Spinal cord (tissue), 10 donors: Measurements from ENCODE around the gene PSMA8. TPM values are rescaled to one million over a fixed set of nuclear protein-coding genes. Genes with fewer than 3 reads are reported as not detected.
A peak's percentile ranks its signal among the peaks of the same experiment; 100 is the strongest.

ENCODE experiments used
- DNase-seq, 6 donors: peaks; one replicate each; pipeline versions ENCODE4 v3.0.0 to v3.0.0-alpha.2; 2013 to 2015; ENCODE audit warnings: low spot score in 6 of 6, low read depth in 4 of 6
- H3K27ac ChIP-seq: one replicate; pipeline ENCODE4 v1.5.1; 2013; ENCODE audit warnings: low read depth, low read length, control low read depth
- H3K27me3 ChIP-seq: one replicate; pipeline ENCODE4 v1.6.1; 2013; ENCODE audit warnings: low read length; ENCODE audit not compliant: control insufficient read depth, insufficient read depth
- H3K36me3 ChIP-seq: one replicate; pipeline ENCODE4 v1.6.1; 2013; ENCODE audit warnings: low read length; ENCODE audit not compliant: control insufficient read depth, insufficient read depth
- H3K4me1 ChIP-seq: one replicate; pipeline ENCODE4 v1.6.1; 2013; ENCODE audit warnings: low read length; ENCODE audit not compliant: control insufficient read depth, insufficient read depth
- H3K4me3 ChIP-seq: one replicate; pipeline ENCODE4 v1.5.1; 2013; ENCODE audit warnings: low read depth, low read length, control low read depth
- H3K9me3 ChIP-seq: one replicate; pipeline ENCODE4 v1.6.1; 2013; ENCODE audit warnings: low read length; ENCODE audit not compliant: control insufficient read depth, insufficient read depth
- WGBS: methylation state at CpG from one replicate; pipeline ENCODE4 v1.1.5; 2013; ENCODE audit warnings: missing lambda C conversion rate; ENCODE audit not compliant: insufficient coverage; 5-methylcytosine and 5-hydroxymethylcytosine counted together
- long read RNA-seq, 4 donors: transcript quantifications; one replicate each; lab custom pipeline, GENCODE V29; 2026
- polyA plus RNA-seq, 2 donors: library from polyadenylated mRNA; unstranded; fragments of 120-200 nt; gene quantifications; one replicate each; pipeline ENCODE4 v1.2.1, GENCODE V29; 2013; ENCODE audit not compliant: insufficient read length in 2 of 2
- total RNA-seq, 2 donors: library from RNA; depleted of rRNA in 1 of 2; stranded (reverse); fragments of 120-200 nt in 1 of 2; fragments of >200 nt in 1 of 2; gene quantifications; one replicate each; pipeline versions ENCODE4 v1.2.3 to v1.2.4, GENCODE V29; 2013 to 2014
- donor health status: healthy.

PSMA8 gene
- total RNA-seq: under 1 TPM in 1 of 2 donors, not detected in 1; 0.20 TPM
- polyA plus RNA-seq: under 1 TPM; 0.21 TPM
- long read RNA-seq, donor 1: 0 reads
- long read RNA-seq, donor 2: 0 reads
- long read RNA-seq, donor 3: 0 reads
- long read RNA-seq, donor 4: 0 reads

GRCh38 chr18:26133652-26134051 is at the start of gene PSMA8:
TSS of gene PSMA8 (plus strand) at chr18:26133869. CDS start at chr18:26133966, 97 bp downstream.
- Histone ChIP-seq H3K4me3 (no peak within 1 kb of the TSS), H3K27ac (no peak within 1 kb of the TSS), H3K27me3 (no peaks in the 10 kb centered on the region), H3K4me1 (no peaks in the 10 kb centered on the region), H3K36me3 (no peaks in the 10 kb centered on the region), H3K9me3 (no peaks in the 10 kb centered on the region)
- 70% methylated on average over 31 of the region's 31 CpGs for WGBS
- DNase-seq: peak in 1 of 6 donors; percentile 1

GRCh38 chr18:26085056-26085455 is 48.6 kb upstream of the PSMA8 start:
- no peak overlapping the region for H3K4me3 ChIP-seq
- no peaks in the 10 kb centered on the region for H3K4me1 ChIP-seq
- no peak overlapping the region for H3K27ac ChIP-seq
- H3K9me3 ChIP-seq: no peaks in the 10 kb centered on the region
- no peaks in the 10 kb centered on the region for H3K27me3 ChIP-seq
- DNase-seq: no peak
- peaks cover 4% of the 10 kb centered on the region for H3K36me3 ChIP-seq
- WGBS: 77% methylated on average over 3 of the region's 5 CpGs

- Histone ChIP-seq H3K27ac (no peak overlapping the region), H3K4me3 (no peak overlapping the region), H3K27me3 (no peaks in the 10 kb centered on the region), H3K36me3 (no peaks in the 10 kb centered on the region), H3K9me3 (no peaks in the 10 kb centered on the region), H3K4me1 (peaks cover 4% of the 10 kb centered on the region)
- DNase-seq: no peak
- WGBS: no CpG with 5 or more reads among the region's 6 CpGs
Observed at GRCh38 chr18:26086959-26087358, 46.7 kb upstream of the PSMA8 start.

- no peak overlapping the region for H3K27ac ChIP-seq
- no peaks in the 10 kb centered on the region for H3K36me3 ChIP-seq
- DNase-seq: no peak
- H3K9me3 ChIP-seq: no peaks in the 10 kb centered on the region
- H3K4me1 ChIP-seq: peaks cover 4% of the 10 kb centered on the region
- peak overlapping the region; percentile 99 for H3K4me3 ChIP-seq
- 60% methylated on average over 1 of the region's 3 CpGs for WGBS
- H3K27me3 ChIP-seq: no peaks in the 10 kb centered on the region
Observed at GRCh38 chr18:26088487-26088886, 45.2 kb upstream of the PSMA8 start.

- Histone ChIP-seq H3K27me3 (no peaks in the 10 kb centered on the region), H3K4me1 (peaks cover 4% of the 10 kb centered on the region), H3K36me3 (no peaks in the 10 kb centered on the region), H3K4me3 (peak overlapping the region; percentile 99), H3K27ac (peak overlapping the region; percentile 99), H3K9me3 (no peaks in the 10 kb centered on the region)
- DNase-seq: peak; percentile 15 to 56 (median 26)
- WGBS: 0% methylated on average over 29 of the region's 35 CpGs
Observed at GRCh38 chr18:26089293-26090129, 44.2 kb upstream of the PSMA8 start.

GRCh38 chr18:26090130-26091046 is 43.3 kb upstream of the PSMA8 start, which contains the start of gene SS18:
TSS of gene SS18 (minus strand) at chr18:26090613. CDS start at chr18:26090569, 44 bp downstream.
- H3K4me3 ChIP-seq: peak within 1 kb of the TSS; percentile 99
- peak; percentile 81 to 97 (median 88) for DNase-seq
- H3K9me3 ChIP-seq: no peaks in the 10 kb centered on the region
- no peaks in the 10 kb centered on the region for H3K27me3 ChIP-seq
- WGBS: under 1% methylated on average over 87 of the region's 89 CpGs
- peaks cover 4% of the 10 kb centered on the region for H3K4me1 ChIP-seq
- H3K36me3 ChIP-seq: no peaks in the 10 kb centered on the region
- peak within 1 kb of the TSS; percentile 99 for H3K27ac ChIP-seq

GRCh38 chr18:26091047-26091630 is 42.5 kb upstream of the PSMA8 start:
- Histone ChIP-seq H3K9me3 (no peaks in the 10 kb centered on the region), H3K27ac (peak overlapping the region; percentile 99), H3K36me3 (no peaks in the 10 kb centered on the region), H3K27me3 (no peaks in the 10 kb centered on the region), H3K4me3 (peak overlapping the region; percentile 99), H3K4me1 (peaks cover 4% of the 10 kb centered on the region)
- peak in 2 of 6 donors; percentile 30 to 73 for DNase-seq
- under 1% methylated on average over 22 of the region's 29 CpGs for WGBS

- no peak overlapping the region for H3K27ac ChIP-seq
- H3K9me3 ChIP-seq: no peaks in the 10 kb centered on the region
- DNase-seq: no peak
- H3K27me3 ChIP-seq: no peaks in the 10 kb centered on the region
- H3K4me1 ChIP-seq: no peaks in the 10 kb centered on the region
- H3K36me3 ChIP-seq: no peaks in the 10 kb centered on the region
- no CpG with 5 or more reads among the region's 1 CpG for WGBS
- no peak overlapping the region for H3K4me3 ChIP-seq
Observed at GRCh38 chr18:26096852-26097251, 36.8 kb upstream of the PSMA8 start.

- no peak for DNase-seq
- WGBS: 100% methylated on average over 3 of the region's 5 CpGs
- no peaks in the 10 kb centered on the region for H3K4me1 ChIP-seq
- H3K4me3 ChIP-seq: no peak overlapping the region
- H3K36me3 ChIP-seq: no peaks in the 10 kb centered on the region
- no peak overlapping the region for H3K27ac ChIP-seq
- no peaks in the 10 kb centered on the region for H3K27me3 ChIP-seq
- H3K9me3 ChIP-seq: no peaks in the 10 kb centered on the region
Observed at GRCh38 chr18:26097563-26097962, 36.1 kb upstream of the PSMA8 start.
